Fibroblast of the aortic adventitia (primary cell): ENCODE results near the gene JAKMIP3. TPM values are rescaled to one million over a fixed set of nuclear protein-coding genes. Genes with fewer than 3 reads are reported as not detected.

Experiments
- DNase-seq: peaks from one replicate; pipeline ENCODE4 v3.0.0-alpha.2; 2010; ENCODE audit warnings: low read depth
- H3K4me3 ChIP-seq: 2 replicates; pipeline ENCODE4 v1.5.1; 2011; ENCODE audit warnings: low read depth, mild to moderate bottlenecking, control low read depth, low read length, moderate library complexity
- total RNA-seq: library from RNA; depleted of rRNA; stranded (reverse); fragments of >200 nt; gene quantifications from 2 replicates; pipeline ENCODE4 v1.2.3, GENCODE V29; 2012; ENCODE audit warnings: low replicate concordance
- TF ChIP-seq, protein P1 (sequence below): IDR thresholded peaks from 2 replicates; pipeline ENCODE4 v1.5.1; 2011; ENCODE audit warnings: mild to moderate bottlenecking, low read length, control low read depth, inconsistent platforms; ENCODE audit not compliant: insufficient read depth

The JAKMIP3 gene
- total RNA-seq, 1 donor = 0.09 TPM

DNA sequence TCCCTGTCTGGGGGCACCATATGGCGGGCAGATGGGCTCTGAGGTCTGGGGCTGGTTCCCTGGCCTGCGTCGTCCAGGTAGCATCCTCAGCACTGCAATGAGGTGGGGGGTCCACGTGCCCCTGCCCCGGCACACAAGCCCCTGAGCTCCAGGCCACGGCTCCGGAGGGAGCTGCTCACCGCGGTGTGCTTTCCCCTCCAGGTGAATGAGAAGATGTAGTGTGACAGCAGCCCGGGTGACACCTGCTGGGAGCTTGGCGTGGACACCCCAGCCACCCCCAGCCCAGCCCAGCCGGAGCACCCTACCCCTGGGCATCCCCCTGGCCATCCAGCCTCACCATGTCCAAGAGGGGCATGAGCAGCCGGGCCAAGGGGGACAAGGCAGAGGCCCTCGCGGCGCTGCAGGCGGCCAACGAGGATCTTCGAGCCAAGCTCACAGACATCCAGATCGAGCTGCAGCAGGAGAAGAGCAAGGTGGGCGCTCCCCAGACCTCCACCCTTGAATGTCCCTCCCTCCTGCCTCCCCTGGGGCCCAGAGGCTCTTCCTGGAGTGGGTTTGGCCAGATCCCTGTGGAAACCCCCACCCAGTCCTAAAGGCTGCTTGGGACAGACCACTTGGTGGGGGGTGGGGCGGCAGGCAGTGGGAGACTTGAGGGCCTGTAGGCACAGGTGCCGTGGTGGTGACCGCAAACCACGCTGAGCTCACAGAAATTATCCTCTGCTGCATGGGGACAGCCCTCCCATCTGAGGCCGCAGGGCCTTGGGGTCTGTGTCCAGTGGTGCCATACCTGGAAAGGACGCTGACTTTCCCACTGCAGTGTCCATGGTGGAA, 38.9 kb downstream of the JAKMIP3 start:
- TF ChIP-seq, protein P1, sequence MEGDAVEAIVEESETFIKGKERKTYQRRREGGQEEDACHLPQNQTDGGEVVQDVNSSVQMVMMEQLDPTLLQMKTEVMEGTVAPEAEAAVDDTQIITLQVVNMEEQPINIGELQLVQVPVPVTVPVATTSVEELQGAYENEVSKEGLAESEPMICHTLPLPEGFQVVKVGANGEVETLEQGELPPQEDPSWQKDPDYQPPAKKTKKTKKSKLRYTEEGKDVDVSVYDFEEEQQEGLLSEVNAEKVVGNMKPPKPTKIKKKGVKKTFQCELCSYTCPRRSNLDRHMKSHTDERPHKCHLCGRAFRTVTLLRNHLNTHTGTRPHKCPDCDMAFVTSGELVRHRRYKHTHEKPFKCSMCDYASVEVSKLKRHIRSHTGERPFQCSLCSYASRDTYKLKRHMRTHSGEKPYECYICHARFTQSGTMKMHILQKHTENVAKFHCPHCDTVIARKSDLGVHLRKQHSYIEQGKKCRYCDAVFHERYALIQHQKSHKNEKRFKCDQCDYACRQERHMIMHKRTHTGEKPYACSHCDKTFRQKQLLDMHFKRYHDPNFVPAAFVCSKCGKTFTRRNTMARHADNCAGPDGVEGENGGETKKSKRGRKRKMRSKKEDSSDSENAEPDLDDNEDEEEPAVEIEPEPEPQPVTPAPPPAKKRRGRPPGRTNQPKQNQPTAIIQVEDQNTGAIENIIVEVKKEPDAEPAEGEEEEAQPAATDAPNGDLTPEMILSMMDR = no peak

DNA sequence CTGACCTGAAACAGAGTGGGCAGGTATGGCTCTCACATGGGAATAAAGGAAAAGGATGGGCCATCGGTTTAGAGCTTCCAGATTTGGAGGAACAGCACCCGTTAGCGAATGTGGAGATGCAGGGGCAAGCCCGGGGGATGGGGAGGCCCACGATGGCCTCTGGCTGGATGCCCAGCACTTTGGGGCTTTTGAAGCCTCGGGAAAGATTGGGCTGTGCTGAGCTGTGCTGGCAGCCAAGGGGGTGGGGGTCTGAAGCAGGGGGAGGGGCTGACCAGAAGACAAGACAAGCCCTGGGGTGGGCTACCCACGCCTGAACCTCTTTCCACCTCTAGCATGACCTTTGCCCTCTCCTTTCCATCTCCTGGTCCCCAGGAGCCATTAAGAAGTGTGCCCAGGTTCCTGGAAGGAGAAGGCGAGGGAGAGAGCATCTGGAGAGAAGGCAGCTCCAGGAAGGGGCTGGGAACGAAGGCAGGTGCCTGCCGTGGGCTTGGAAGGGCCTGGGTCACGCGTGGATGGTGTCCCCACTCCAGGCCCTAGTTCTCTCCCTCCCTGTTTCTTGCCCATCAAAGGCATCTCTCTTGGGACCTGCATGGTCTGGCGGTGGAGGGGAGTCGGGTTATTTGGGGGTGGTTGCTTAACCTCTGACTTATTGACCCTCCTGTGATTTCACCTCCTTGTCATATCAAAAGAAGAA, 39.7 kb downstream of the JAKMIP3 start:
- TF ChIP-seq, protein P1 = no peak
- DNase-seq = no peak

More for the DNA sequence above, 38.9 kb downstream of the JAKMIP3 start:
- DNase-seq = no peak
- no peak overlapping the region for H3K4me3 ChIP-seq

DNA sequence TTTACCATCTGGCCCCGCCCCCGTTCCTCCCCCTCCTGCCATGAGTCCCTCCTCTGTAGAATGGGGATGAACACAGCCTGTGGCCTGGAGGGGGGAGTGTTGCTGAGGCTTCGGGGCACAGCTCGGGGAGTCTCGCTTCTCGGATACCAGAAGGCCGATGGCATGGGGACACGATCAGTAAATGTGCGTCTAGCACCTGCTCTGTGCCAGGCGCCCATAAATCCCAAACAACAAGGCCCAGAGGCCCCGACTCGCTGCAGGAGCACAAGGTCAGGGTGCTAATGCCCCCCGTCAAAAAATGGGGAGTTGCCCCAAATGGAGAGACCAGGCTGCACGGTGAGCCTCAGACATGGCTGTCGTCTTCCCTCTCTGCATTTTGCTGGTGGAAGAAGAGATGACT, 40.7 kb downstream of the JAKMIP3 start:
- H3K4me3 ChIP-seq = no peak overlapping the region
- no peak for DNase-seq
- TF ChIP-seq, protein P1 = no peak

More for the DNA sequence above, 39.7 kb downstream of the JAKMIP3 start:
- no peak overlapping the region for H3K4me3 ChIP-seq

DNA sequence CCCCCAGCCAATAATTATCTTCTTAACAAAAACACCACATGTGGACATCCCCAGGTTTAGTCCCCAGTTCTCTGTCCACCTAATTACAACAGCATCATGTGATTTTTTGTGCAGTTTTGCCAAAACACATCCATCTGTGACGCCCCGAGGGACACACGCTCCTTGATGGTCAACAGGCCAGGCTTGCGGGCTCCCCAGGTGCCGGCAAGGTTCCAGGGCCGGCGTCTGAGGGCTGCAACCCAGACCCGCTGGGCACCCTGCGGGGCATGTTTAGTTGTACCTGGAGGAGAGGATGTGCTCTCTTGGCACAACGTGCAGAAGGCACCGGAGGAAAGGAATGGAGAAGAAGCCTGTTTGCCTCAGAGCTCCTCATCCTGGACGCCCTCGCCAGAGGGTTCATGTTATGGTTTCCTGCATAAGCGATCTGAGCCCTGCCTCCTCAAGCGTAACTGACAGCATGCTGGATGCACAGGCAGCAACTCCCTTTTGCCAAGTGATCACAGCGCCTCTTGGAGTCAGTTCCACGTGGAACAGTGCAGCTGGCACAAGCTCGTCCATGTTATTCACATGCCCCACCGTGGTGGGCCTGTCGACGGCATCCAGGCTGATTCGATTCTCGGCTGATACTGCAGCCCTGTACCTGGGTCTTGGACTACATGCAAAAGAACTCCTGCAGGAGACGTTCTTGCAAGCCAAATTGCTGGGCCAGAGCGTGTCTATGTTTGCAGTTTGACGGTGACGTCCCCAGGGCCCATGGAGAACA, 41.6 kb downstream of the JAKMIP3 start:
- TF ChIP-seq, protein P1 = no peak
- no peak overlapping the region for H3K4me3 ChIP-seq
- no peak for DNase-seq

DNA sequence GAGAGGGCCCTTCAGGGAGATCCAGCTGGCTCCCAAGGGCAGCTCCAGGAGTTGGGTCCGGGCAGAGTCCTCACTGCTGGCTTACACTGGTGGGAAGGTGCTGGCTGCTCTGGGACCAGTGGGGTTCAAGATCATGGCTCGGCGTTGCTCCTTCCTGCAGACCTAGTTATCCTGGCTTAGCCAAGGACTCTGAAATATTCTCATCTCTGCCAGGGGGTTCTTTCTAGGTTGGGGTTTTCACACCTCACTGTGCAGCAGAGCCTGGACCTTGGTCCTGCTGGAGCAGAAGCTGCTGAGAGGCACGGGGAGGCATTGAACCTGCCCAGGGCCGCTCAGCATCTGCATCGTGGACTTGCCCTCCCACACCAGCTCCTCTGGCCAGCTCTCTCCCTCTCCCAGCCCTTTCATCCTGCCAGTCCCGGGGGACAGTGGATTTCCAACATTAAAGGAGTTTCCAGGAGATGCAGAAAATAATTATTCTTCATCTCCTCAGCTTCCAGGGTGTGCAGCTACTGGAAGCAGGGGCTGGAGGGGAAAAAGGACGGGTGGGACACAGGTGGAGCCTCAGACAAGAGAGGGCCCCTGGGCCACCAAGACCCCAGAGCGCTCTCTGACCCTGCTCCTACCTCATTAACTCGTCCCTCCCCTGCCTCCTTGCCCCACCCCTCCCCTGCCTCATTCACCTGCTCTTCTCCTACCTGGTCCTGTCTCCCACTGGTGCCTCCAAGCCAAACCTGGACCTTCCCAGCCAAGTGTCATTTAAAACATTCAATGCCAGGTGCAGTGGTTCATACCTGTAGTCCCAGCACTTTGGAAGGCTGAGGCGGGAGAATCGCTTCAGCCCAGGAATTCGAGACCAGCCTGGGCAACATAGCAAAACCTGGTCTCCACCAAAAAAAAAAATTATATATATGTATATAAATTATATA, 42.5 kb downstream of the JAKMIP3 start:
- H3K4me3 ChIP-seq = no peak overlapping the region
- no peak for DNase-seq
- TF ChIP-seq, protein P1 = no peak
